RPMI8226 (cell line): ENCODE results near the gene ATP13A3.
"Not testable (repeated sequence)": the region's sequence is repeated elsewhere in the genome, so short reads cannot be mapped to it uniquely, and the experiment has no call there.

Source experiments
- DNase-seq: peaks from one replicate; pipeline ENCODE4 v3.0.0-alpha.2; 2015

The ATP13A3 gene

GRCh38 chr3:194497799-194498575 lies 11.2 kb upstream of the ATP13A3 start:
- peak; percentile 30 for DNase-seq

- DNase-seq = peak; percentile 59
Observed at GRCh38 chr3:194496217-194496919, 9.6 kb upstream of the ATP13A3 start.

- no peak for DNase-seq
Observed at GRCh38 chr3:194494951-194495374, 8.2 kb upstream of the ATP13A3 start.

- DNase-seq = not testable (repeated sequence)
Observed at GRCh38 chr3:194493995-194494927, 7.5 kb upstream of the ATP13A3 start.

- no peak for DNase-seq
Observed at GRCh38 chr3:194492001-194492400, 5.2 kb upstream of the ATP13A3 start.

GRCh38 chr3:194489736-194490612 lies 3.2 kb upstream of the ATP13A3 start:
- no peak for DNase-seq

GRCh38 chr3:194488055-194488742 lies 1.4 kb upstream of the ATP13A3 start:
- no peak for DNase-seq

GRCh38 chr3:194487289-194488054 lies 670 bp upstream of the ATP13A3 start:
- DNase-seq = peak; percentile 60

GRCh38 chr3:194485881-194486539 lies 792 bp downstream of the ATP13A3 start:
- DNase-seq = peak; percentile 55

GRCh38 chr3:194485468-194485880 lies 1.3 kb downstream of the ATP13A3 start:
- no peak for DNase-seq

GRCh38 chr3:194484614-194485013 lies 2.2 kb downstream of the ATP13A3 start:
- DNase-seq = no peak

- no peak for DNase-seq
Observed at GRCh38 chr3:194483850-194484249, 3.0 kb downstream of the ATP13A3 start.

- not testable (repeated sequence) for DNase-seq
Observed at GRCh38 chr3:194482830-194483229, 4.0 kb downstream of the ATP13A3 start.

GRCh38 chr3:194482196-194482593 lies 4.6 kb downstream of the ATP13A3 start:
- no peak for DNase-seq

GRCh38 chr3:194481525-194482195 lies 5.1 kb downstream of the ATP13A3 start:
- no peak for DNase-seq

GRCh38 chr3:194481103-194481502 lies 5.7 kb downstream of the ATP13A3 start:
- DNase-seq = no peak

GRCh38 chr3:194476784-194477183 lies 10.0 kb downstream of the ATP13A3 start:
- no peak for DNase-seq

- DNase-seq = no peak
Observed at GRCh38 chr3:194475978-194476377, 10.8 kb downstream of the ATP13A3 start.

GRCh38 chr3:194475138-194475932 lies 11.5 kb downstream of the ATP13A3 start:
- no peak for DNase-seq
